Left forelimb (tissue), 1 donor: ENCODE data around the gene KRTAP10-6.
A peak's percentile ranks its signal among the peaks of the same experiment; 100 is the strongest.
"Not testable (repeated sequence)": the region's sequence is repeated elsewhere in the genome, so short reads cannot be mapped to it uniquely, and the experiment has no call there.

Source experiments
- DNase-seq: peaks from one replicate; pipeline ENCODE4 v3.0.0-alpha.2; 2018; ENCODE audit warnings: low spot score

Gene KRTAP10-6

GRCh38 chr21:44592446-44593311 lies at the start of gene KRTAP10-6:
Gene KRTAP10-6, minus strand, starts transcription at chr21:44592505. Its CDS starts 21 bp downstream, at chr21:44592484.
- DNase-seq, result peak; percentile 63

DNA sequence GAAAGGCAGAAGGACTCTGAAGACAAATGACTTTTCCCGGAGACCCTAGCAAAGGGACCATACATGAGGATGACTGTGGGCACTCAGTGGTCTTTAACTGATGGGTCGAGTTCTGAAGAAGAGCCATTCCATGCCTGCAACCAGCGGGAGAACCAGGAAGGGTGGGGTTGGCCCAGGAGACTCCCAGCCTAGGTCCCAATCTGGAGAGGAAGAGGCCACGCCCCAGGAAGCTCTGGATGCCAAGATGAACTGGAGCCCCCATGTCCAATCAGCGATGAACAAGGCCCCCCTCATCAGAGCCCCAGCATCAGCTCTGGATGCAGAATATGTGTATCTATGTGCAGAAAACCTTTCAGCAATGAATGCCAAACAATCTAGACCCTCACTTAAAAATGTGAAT lies 48.5 kb upstream of the KRTAP10-6 start:
- no peak for DNase-seq

- no peak for DNase-seq
Observed at GRCh38 chr21:44639331-44639655, 47.0 kb upstream of the KRTAP10-6 start.

- not testable (repeated sequence) for DNase-seq
Observed at GRCh38 chr21:44638506-44639330, 46.4 kb upstream of the KRTAP10-6 start.

- DNase-seq, result not testable (repeated sequence)
Observed at GRCh38 chr21:44637851-44638348, 45.6 kb upstream of the KRTAP10-6 start.

GRCh38 chr21:44637018-44637850 lies 44.9 kb upstream of the KRTAP10-6 start, which contains the start of gene KRTAP10-10:
Gene KRTAP10-10, plus strand, starts transcription at chr21:44637356. Its CDS starts 62 bp downstream, at chr21:44637418.
- no peak for DNase-seq

GRCh38 chr21:44636209-44637017 lies 44.1 kb upstream of the KRTAP10-6 start:
- no peak for DNase-seq

DNA sequence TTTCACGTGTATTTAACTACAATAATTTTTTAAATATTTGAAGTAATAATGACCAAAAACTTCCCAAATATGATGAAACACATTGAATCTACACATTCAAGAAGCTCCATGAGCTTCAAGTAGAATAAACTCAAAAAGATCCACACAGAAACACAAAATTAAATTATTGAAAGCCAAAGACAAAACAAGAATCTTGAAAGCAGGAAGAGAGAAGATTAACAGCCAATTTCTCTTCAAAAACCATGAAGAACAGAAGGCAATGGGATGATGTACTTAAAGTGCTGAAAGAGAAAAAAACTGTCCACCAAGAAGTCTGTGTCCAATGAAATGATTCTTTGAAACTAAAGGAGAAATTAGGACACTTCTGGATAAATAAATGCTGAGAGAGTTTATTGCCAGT lies 39.8 kb upstream of the KRTAP10-6 start:
- no peak for DNase-seq

GRCh38 chr21:44630440-44630839 lies 38.1 kb upstream of the KRTAP10-6 start:
- DNase-seq, result no peak

- no peak for DNase-seq
Observed at GRCh38 chr21:44628707-44629391, 36.5 kb upstream of the KRTAP10-6 start.

- DNase-seq, result not testable (repeated sequence)
Observed at GRCh38 chr21:44627831-44628233, 35.5 kb upstream of the KRTAP10-6 start.

GRCh38 chr21:44627181-44627822 lies 35.0 kb upstream of the KRTAP10-6 start:
- DNase-seq, result not testable (repeated sequence)

- DNase-seq, result no peak
Observed at GRCh38 chr21:44626673-44627143, 34.4 kb upstream of the KRTAP10-6 start, which contains the start of gene KRTAP10-9. Gene KRTAP10-9, plus strand, starts transcription at chr21:44627093. Its CDS starts 79 bp downstream, at chr21:44627172.

- no peak for DNase-seq
Observed at GRCh38 chr21:44626262-44626661, 34.0 kb upstream of the KRTAP10-6 start.

DNA sequence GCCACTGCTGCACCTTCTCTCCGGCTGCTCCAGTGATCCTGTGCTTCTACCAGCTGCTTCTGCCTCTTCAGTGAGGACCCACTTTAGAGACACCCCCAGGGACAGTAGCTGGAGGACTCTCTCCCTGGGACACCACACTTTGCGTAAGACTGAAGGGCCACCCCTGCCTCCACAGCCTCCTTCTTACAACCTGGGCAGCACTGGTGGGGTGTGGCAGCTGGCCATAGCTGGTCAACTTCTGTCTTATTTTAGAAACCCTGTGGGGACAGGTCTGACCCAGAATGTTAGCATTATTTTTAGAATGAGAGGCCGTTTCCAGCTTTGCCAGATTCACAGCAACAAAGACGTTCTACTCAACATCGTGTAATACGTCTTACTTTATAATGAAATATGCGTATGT lies 33.5 kb upstream of the KRTAP10-6 start:
- DNase-seq, result no peak

GRCh38 chr21:44623575-44623974 lies 31.3 kb upstream of the KRTAP10-6 start:
- no peak for DNase-seq

DNA sequence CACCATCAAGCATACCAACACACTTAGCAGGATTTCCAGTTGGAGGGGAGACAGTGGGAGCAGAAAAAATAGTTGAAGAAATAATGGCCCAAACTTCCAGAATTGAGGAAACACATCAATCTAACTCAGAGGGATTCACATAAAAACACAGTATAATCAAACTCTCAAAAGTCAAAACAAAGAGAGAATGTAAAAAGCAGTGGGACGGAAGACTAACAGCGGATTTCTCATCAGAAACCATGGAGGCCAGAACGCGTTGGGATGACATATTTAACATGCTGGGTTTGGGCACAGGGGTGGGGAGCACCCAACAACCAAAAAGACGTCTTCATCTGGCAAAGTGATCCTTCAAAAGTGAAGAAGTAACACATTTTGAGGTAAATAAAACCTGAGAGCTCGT lies 27.6 kb upstream of the KRTAP10-6 start:
- no peak for DNase-seq

GRCh38 chr21:44618909-44619308 lies 26.6 kb upstream of the KRTAP10-6 start:
- no peak for DNase-seq

GRCh38 chr21:44618504-44618903 lies 26.2 kb upstream of the KRTAP10-6 start:
- DNase-seq, result no peak
